DMS53 treated with DMSO at 0.1 percent for 48 hours (cell line): Measurements from ENCODE around the gene ARHGEF19.

Source experiments
- DNase-seq: peaks from one replicate; lab custom pipeline; 2025; ENCODE audit not compliant: unreplicated experiment; lab: John Stamatoyannopoulos, UW

The ARHGEF19 gene

DNA sequence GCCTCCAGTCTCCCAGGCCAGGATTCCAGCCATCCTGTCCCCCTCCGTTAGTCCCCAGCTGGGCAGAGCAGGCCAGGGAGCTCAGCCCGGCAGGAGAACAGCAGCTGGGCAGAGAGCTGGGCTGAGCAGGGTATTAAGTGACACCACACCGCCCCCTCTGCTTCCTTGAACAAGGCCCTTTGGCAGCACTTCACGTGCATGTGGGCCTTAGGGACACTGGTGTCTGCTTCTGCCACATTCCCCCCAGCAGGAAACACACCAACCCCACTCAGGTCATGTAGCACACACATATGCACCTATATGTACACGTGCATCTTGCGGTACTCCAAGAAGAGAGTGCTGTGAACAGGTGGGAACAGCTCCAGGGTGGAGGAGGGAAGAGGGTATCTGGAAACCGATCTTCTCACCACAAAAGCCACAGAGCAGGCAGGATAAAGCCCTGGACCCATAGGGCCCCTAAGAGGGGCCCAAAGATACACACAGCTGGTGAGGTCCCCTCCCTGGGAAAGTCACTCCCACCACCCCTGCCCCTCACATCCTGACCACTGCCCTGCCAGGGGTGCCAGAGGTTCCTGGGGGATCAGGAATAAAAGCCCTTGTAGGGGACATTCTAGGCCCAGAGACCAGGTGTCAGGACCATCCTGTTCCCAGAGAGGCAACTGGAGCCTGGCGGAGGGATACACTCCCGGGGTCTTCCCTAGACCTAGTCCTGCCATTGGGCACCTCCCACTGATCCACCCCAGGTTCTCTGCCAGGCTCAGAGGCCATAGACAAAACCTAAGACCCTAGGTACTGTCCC, 61.1 kb downstream of the ARHGEF19 start:
- DNase-seq, result peak; percentile 5

DNA sequence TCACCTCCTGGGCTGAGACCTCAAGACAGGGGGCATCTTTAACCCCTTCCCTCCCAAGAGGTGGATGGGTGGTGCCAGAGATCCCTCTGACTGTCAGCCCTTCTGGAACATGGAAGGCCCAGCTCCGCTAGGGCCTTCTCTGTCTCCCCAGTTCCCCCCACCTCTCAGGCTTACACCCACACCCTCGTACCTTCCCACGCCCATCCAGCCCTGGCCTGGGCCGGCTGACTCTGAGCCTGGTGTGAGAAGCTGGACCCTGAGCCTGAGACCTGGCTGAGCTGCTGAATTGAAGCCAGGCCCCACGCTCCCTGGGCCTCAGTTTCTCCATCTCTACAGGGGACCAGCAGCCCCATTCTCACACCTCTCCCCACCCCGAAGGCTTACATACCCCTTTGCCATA, 61.9 kb downstream of the ARHGEF19 start:
- DNase-seq, result no peak

DNA sequence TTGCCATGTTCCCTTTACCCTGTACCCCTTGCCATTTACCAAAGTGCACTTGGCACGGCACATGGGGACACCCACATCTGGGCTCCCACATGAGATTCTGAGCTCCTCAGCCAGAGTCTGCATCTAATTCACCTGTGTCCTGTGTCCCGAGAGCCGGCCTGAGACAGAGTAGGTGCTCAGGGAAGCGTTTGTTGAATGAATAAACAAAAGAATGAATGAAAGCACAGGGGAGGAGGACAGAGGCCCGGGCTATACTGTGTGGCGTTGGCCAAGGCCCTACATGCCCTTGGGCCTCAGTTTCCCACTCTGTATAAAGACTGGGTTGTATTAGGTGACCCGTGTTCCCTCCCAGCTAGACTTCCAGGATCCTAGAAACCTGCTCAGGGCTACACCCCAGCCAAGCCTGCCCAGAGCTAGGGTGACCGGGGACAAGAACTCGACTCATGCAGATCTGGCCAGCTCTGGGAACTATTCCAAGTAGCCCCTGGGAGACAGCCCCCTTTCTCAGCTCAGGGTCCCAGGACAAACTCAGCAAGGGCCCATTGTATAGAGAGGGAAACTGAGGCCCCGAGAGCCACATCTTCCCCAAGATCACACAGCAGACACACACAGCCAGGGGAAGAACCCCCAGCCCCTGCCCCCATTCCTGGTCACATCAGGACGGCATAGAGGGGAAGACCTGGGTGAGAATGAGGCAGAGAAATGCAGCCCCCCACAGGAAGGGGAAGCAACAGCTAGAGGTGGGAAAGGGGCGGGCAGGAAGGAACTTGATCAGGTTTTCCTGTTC, 62.6 kb downstream of the ARHGEF19 start:
- no peak for DNase-seq

DNA sequence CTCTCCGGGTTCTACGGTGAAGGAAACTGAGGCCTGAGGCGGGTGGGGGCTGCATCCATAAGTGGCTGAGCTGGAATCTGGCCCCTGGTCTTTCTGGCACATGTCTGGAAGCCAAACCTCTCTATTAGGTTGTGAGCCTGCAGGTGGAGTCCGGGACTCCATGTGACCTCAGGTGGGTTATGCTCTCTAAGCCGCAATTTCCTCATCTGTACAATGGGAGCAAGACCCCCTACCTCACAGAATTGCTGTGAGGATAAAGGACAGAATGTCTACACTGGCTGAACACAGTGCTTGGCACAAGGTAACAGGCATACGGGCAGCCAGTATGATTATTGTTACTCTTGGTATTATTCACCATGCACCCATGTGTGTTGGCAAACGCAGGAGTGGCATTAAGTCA, 63.3 kb downstream of the ARHGEF19 start:
- DNase-seq, result no peak

DNA sequence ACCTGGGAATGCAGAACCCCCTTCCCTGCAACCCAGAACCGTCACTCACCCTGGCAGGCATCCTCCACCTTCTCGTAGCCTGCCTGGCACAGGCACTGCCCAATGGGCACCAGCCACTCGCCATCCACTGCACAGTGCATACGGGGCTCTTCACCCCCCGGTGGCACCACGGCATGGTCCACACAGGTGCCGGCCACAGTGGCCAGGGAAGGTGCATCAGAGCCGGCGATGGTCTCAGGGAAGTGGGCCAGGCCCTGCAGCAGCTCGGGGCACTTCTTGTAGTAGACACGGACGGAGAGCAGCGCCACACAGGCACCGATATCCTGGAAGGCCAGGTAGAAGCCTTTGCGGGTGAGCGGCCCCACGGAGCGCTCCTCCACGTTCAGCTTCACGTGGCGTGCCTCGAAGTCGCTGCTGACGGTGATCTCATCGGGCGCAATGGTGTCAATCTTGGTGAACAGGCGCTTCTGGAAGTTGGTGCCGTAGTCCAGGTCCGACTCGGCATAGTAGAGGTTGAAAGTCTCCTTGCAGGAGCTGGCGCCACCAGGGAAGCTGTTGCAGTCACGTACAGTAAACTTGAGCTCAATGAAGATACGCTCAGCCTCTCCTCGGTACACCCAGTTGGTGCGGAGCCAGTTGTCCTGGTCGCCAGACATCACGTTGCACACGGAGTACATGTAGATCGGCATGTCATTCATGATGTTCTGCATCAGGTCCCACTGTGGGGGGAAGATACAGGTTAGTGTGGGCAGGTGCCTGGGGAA, 63.9 kb downstream of the ARHGEF19 start:
- DNase-seq, result no peak
